Stimulated activated CD4-positive, alpha-beta T cell treated with anti-CD3 and anti-CD28 coated beads, Interleukin-4, amount 100 ng/mL, for 4 hours (primary cell): ENCODE data around the gene NEK8.

Source experiments
- DNase-seq, 2 experiments: peaks; one replicate each; pipeline ENCODE4 v3.0.0-alpha.2; 2020

The NEK8 gene

GRCh38 chr17:28745786-28746411 is 17.3 kb downstream of the NEK8 start:
- DNase-seq: no peak

GRCh38 chr17:28746611-28747050 is 18.0 kb downstream of the NEK8 start:
- DNase-seq: no peak

GRCh38 chr17:28747051-28747691 is 18.6 kb downstream of the NEK8 start:
- no peak for DNase-seq

- no peak for DNase-seq
Measured at GRCh38 chr17:28747801-28748750, 19.5 kb downstream of the NEK8 start.

- DNase-seq: no peak
Measured at GRCh38 chr17:28748852-28749515, 20.4 kb downstream of the NEK8 start.

- DNase-seq: no peak
Measured at GRCh38 chr17:28749516-28750177, 21.1 kb downstream of the NEK8 start.

GRCh38 chr17:28750178-28751047 is 21.8 kb downstream of the NEK8 start:
- DNase-seq: peak; percentile 81 to 83

- no peak for DNase-seq
Measured at GRCh38 chr17:28751600-28752366, 23.2 kb downstream of the NEK8 start.

GRCh38 chr17:28755486-28755885 is 26.9 kb downstream of the NEK8 start:
- no peak for DNase-seq

- DNase-seq: no peak
Measured at GRCh38 chr17:28756049-28756804, 27.6 kb downstream of the NEK8 start.

- no peak for DNase-seq
Measured at GRCh38 chr17:28758411-28759121, 30.0 kb downstream of the NEK8 start.

- DNase-seq: no peak
Measured at GRCh38 chr17:28759256-28759865, 30.8 kb downstream of the NEK8 start.

GRCh38 chr17:28760601-28761562 is 32.3 kb downstream of the NEK8 start:
- DNase-seq: no peak

GRCh38 chr17:28763137-28763799 is 34.7 kb downstream of the NEK8 start:
- DNase-seq: no peak

GRCh38 chr17:28763804-28764266 is 35.2 kb downstream of the NEK8 start:
- DNase-seq: peak; percentile 67 to 71

- DNase-seq: no peak
Measured at GRCh38 chr17:28765038-28765437, 36.5 kb downstream of the NEK8 start.

- no peak for DNase-seq
Measured at GRCh38 chr17:28773736-28774135, 45.1 kb downstream of the NEK8 start.
